ELR (cell line): ENCODE measurements around the gene SLC39A10.
"Not testable (repeated sequence)": the region's sequence is repeated elsewhere in the genome, so short reads cannot be mapped to it uniquely, and the experiment has no call there.

Experiments
- DNase-seq: peaks from one replicate; pipeline ENCODE4 v3.0.0-alpha.2; 2015; ENCODE audit warnings: low read depth

The SLC39A10 gene

DNA sequence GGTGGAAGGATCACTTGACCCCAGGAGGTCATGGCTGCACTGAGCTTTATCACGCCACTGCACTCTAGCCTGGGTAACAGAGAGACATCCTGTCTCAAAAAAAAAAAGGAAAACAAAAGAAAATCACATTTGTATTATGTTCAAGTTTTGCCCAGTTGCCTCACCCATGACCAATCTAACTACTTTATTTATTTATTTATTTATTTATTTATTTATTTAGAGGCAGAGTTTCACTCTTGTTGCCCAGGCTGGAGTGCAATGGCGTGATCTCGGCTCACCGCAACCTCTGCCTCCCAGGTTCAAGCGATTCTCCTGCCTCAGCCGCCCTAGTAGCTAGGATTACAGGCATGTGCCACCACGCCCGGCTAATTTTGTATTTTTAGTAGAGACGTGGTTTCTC is 12.3 kb upstream of the SLC39A10 start:
- not testable (repeated sequence) for DNase-seq

- no peak for DNase-seq
Observed at GRCh38 chr2:195645413-195645812, 11.6 kb upstream of the SLC39A10 start.

DNA sequence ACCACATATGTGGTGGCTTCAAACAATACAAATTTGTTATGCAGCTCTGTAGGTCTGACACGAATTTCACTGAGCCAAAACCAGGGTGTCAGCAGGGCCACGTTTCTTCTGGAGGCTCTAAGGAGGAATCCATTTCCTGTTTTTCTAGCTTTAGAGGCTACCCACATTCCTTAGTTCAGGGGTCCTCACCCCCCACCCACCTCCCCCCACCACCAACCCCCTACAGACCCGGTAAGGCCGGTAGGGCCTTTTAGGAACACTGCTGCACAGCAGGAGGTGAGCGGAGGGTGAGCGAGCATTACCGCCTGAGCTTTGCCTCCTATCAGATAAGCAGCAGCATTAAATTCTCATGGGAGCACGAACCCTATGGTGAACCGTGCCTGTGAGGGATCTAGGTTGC is 10.6 kb upstream of the SLC39A10 start:
- DNase-seq = no peak

GRCh38 chr2:195647302-195647701 is 9.7 kb upstream of the SLC39A10 start:
- no peak for DNase-seq

DNA sequence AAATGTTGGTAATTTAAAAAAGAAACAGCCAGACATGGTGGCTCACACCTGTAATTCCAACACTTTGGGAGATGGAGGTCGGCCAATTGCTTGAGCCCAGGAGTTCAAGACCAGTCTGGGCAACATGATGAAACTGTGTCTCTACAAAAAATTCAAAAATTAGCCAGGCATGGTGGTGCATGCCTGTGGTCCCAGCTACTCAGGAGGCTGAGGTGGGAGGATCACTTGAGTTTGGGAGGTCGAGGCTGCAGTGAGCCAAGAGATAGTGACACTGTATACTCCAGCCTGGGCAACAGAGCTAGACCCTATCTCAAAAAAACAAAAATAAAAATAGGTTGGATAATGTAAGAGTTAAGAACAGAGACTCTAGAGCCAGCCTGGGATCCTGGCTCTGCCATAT is 8.7 kb upstream of the SLC39A10 start:
- not testable (repeated sequence) for DNase-seq

- no peak for DNase-seq
Observed at GRCh38 chr2:195648787-195649186, 8.2 kb upstream of the SLC39A10 start.

- no peak for DNase-seq
Observed at GRCh38 chr2:195649629-195650190, 7.3 kb upstream of the SLC39A10 start.

- DNase-seq = no peak
Observed at GRCh38 chr2:195651046-195651445, 6.0 kb upstream of the SLC39A10 start.

- DNase-seq = no peak
Observed at GRCh38 chr2:195652911-195653310, 4.1 kb upstream of the SLC39A10 start.

DNA sequence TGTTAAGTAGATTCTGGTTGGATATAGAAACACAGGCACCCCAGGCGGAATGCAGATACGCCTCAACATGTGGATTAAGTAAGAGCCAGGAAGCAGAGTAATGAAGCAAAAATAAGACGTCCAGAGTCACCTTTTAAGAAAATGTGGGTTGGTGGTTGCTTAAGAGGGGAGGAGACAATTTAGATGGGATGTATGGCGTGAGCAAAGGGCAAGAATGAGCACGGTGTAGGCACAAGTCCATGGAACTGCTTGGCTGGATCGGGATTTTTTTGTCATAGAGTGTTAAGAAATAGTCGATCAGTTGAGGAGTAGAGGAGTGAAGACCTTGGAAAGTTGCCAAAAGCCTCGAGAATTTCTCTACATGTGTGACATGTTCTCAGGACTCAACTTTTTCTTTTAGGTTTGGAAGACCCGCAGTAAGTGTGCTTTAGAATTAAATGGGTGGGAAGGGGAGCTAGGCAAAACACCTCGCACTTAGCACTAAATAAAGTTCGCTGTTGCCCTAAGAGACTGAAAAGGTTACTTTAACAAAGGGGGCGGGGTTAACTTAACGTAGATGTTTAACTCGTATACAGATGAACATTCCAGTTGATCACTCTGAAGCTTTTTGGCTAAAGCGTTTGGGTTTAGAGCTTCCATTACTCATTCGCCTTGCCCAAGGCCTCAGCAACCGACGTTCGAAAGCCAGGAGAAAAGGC is 716 bp upstream of the SLC39A10 start:
- no peak for DNase-seq

DNA sequence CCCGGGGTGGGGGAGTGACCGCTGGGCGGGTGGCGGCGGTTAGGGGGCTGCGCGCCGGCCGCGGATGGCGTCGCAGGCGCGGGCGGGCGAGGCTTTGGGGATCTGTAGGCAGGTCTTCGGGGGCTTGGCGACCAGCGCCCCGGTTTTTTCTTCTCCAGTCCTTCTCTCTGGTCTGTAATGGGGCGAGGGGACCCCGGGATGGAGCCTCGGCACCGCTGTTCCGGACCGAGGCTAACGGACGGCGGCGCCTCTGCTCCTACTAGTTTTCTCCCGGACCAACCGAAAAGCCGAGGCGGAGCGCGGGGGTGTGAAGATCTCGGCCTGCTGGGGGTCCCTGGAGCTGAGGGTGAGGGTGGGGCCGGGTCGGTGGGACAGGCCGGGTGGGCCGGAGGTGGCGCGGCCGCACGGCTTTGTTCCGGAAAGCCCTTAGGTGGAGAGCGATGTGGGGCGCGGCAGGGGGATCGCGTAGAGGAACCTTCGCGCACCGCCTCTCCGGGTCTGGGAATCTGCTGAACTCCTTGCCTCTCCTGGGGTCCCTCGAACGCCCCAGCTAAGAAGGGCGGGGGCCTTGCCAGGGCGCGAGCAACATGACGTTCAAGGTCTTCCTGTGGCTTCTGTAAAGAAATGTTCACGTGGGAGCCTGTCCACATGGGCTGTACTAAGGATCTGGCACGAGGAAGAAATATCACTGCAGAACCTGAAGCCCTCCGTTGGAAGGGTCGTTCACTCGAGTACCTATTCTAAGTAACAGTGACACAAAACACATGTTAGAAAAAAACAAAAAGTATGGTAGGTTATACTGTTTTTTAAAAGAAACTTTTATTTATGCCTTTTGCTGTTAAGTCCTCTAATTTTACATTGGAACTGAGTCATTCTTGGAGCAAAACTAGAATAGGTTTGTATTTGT is 861 bp downstream of the SLC39A10 start:
- peak; percentile 86 for DNase-seq

- DNase-seq = peak; percentile 92
Observed at GRCh38 chr2:195658541-195658890, 1.5 kb downstream of the SLC39A10 start.

GRCh38 chr2:195659114-195659513 is 2.1 kb downstream of the SLC39A10 start:
- DNase-seq = peak; percentile 21

DNA sequence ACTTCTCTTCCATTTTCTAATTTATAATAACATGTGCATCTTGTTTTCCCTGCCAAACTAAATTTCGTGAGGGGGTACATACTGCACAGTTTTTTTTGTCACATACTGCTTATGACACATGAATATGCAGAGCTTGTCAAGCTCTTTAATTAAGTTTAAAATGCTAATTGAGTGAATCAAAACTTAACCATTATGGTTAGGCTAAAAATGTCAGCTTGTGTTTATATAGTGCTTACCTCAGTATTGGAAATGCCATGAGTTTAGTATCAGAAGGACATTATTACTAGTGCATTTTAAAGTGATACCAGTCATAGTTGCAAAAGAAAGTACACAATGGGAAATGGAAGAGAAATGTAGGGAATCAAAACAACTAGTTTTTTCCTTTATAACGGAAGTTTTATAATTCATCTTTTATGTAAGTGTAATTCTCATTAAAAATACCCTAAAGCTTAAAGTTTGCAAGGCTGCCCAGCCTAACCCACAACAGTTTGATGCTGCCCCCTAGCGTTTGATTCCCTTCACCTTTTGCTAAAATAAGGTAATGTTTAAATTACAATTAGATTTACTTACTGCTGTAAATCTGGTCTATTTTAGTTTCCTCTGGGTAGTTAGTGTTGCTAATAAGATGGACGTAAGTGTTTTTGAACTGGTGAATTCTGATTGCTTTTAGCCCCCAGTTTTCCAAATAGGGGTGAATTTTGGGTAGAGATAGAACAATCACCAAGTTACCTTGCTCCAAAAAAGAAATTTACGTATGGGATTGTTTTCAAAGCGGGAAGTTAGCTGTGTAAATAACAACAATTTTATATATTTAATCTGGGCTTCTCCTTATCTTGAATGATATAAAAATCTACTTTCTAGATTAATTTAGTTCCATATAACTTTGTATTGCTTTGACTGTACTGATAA is 3.2 kb downstream of the SLC39A10 start:
- peak; percentile 84 for DNase-seq

DNA sequence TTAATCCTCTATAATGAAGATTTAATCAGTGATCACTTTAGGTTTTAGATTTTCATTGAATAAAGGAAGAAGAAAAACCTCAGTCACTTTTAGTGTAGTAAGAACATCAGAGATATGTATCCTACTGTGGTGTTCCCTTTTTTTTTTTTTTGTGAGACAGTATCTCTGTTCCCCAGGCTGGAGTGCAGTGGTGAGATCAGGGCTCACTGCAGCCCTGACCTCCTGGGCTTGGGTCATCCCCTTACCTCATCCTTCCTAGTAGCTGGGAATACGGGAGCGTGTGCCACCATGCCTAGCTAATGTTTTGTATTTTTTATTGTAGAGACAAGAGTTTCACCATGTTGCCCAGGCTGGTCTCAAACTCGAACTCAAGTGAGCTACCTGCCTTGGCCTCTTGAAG is 5.1 kb downstream of the SLC39A10 start:
- no peak for DNase-seq

DNA sequence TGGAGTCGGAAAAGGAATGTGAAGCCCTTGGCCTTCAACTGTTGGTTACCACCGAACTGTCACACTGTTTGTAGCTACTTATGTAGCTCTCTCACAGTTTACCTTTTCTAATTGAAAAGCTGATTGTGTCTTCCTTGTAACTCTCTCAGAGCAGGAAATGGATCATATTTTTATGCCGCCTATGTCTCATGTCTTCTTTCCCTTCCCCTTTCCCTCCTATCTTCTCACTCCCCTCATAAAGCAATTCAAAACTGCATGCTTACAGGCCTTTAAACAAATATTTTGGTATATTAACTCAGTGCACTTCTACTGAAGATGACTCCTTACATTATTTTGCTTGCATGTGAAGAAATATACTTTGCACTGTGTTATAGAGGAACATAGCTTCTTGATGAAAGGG is 6.0 kb downstream of the SLC39A10 start:
- no peak for DNase-seq

- peak; percentile 42 for DNase-seq
Observed at GRCh38 chr2:195664528-195664927, 7.5 kb downstream of the SLC39A10 start.

- not testable (repeated sequence) for DNase-seq
Observed at GRCh38 chr2:195665153-195665552, 8.1 kb downstream of the SLC39A10 start.

GRCh38 chr2:195666113-195666712 is 9.2 kb downstream of the SLC39A10 start:
- no peak for DNase-seq

GRCh38 chr2:195667974-195668373 is 10.9 kb downstream of the SLC39A10 start:
- no peak for DNase-seq

DNA sequence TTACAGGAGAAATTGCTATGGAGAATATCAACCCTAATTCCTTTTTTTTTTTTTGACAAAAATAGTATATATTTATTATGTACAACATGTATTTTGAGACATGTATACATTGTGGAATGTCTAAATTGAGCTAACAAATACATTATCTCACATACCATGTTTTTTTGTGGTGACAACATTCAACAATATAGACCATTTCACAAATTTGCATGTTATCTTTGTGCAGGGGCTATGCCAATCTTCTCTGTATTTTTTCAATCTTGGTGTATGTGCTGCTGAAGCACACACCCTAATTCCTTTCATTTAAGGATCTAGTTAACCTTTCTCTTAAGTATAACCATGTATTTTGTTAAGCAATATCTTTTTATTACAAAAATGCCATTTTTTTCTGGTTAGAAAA is 13.2 kb downstream of the SLC39A10 start:
- no peak for DNase-seq

GRCh38 chr2:195671563-195671962 is 14.5 kb downstream of the SLC39A10 start:
- no peak for DNase-seq
